Measurements from ENCODE around the gene SLC6A20.

DNA sequence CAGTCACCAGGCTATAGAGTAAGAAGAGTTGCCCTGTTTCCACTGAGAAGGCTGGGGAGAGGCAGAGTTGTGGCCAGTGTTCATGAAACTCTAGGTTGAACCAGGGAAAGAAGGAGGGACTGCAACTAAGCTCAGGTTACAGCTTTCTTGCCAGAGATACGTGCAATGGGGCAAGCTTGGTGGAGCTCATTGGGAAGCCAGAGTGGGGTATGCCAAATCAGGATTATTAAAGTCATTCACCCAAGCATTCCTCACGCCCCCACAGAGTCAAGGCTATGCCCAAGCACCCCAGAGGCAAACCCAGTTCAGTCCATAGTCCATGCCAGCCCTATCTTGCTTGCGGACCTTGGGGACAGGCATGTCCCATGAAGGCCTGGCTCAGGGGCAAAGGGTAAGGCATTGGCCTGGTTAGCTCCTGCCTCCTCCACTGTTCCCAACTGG is 17.6 kb downstream of the SLC6A20 start:
- TF ChIP-seq, protein P1, sequence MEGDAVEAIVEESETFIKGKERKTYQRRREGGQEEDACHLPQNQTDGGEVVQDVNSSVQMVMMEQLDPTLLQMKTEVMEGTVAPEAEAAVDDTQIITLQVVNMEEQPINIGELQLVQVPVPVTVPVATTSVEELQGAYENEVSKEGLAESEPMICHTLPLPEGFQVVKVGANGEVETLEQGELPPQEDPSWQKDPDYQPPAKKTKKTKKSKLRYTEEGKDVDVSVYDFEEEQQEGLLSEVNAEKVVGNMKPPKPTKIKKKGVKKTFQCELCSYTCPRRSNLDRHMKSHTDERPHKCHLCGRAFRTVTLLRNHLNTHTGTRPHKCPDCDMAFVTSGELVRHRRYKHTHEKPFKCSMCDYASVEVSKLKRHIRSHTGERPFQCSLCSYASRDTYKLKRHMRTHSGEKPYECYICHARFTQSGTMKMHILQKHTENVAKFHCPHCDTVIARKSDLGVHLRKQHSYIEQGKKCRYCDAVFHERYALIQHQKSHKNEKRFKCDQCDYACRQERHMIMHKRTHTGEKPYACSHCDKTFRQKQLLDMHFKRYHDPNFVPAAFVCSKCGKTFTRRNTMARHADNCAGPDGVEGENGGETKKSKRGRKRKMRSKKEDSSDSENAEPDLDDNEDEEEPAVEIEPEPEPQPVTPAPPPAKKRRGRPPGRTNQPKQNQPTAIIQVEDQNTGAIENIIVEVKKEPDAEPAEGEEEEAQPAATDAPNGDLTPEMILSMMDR (IDR thresholded peaks at IDR 0.05; ENCODE audit: low read depth, low read length) = no peak
- TF ChIP-seq POLR2A (IDR thresholded peaks at IDR 0.05; ENCODE audit: extremely low read depth, insufficient read length) (no peak), MYC (IDR thresholded peaks at IDR 0.05; ENCODE audit: low read depth, low read length) (no peak)
- TF ChIP-seq, protein P2, sequence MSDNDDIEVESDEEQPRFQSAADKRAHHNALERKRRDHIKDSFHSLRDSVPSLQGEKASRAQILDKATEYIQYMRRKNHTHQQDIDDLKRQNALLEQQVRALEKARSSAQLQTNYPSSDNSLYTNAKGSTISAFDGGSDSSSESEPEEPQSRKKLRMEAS (IDR thresholded peaks at IDR 0.05; ENCODE audit: low read depth, low read length) = no peak

All from NB4 (cell line).